CD14-positive monocyte (primary cell): ENCODE data around the gene CDH11. TPM values are rescaled to one million over a fixed set of nuclear protein-coding genes. Genes with fewer than 3 reads are reported as not detected.

Experiments
- DNase-seq, 3 donors: peaks; one replicate each; pipeline ENCODE4 v3.0.0-alpha.2; 2011 to 2022
- H2AFZ ChIP-seq: 2 replicates; pipeline ENCODE4 v1.6.0; 2012; ENCODE audit warnings: mild to moderate bottlenecking, low read depth, low read length, inconsistent platforms; ENCODE audit not compliant: insufficient read depth, poor library complexity, severe bottlenecking
- H3K27ac ChIP-seq, 2 donors: 1 replicate in 1 of 2; 2 replicates in 1 of 2; pipeline ENCODE4 v1.5.1; 2012 to 2013; ENCODE audit warnings: low read length in 2 of 2, control low read depth in 1 of 2, inconsistent platforms in 1 of 2, low read depth in 1 of 2, mild to moderate bottlenecking in 1 of 2
- H3K27me3 ChIP-seq, 2 donors: one replicate each; pipeline versions ENCODE4 v1.6.0 to v1.6.1; 2011 to 2013; ENCODE audit warnings: low read length in 2 of 2; ENCODE audit not compliant: control insufficient read depth in 2 of 2, insufficient read depth in 2 of 2
- H3K36me3 ChIP-seq, 2 donors: replicated peaks in 1 of 2; 1 replicate in 1 of 2; 2 replicates in 1 of 2; pipeline versions ENCODE4 v1.5.1 to v1.6.1; 2012 to 2013; ENCODE audit warnings: low read length in 2 of 2, control low read depth in 1 of 2, inconsistent platforms in 1 of 2, mild to moderate bottlenecking in 1 of 2; ENCODE audit not compliant: insufficient read depth in 2 of 2, control insufficient read depth in 1 of 2
- H3K4me1 ChIP-seq, 2 donors: 1 replicate in 1 of 2; 2 replicates in 1 of 2; pipeline versions ENCODE4 v1.5.1 to v1.6.1; 2012 to 2013; ENCODE audit warnings: low read length in 2 of 2, control low read depth in 1 of 2, inconsistent platforms in 1 of 2, mild to moderate bottlenecking in 1 of 2, moderate library complexity in 1 of 2; ENCODE audit not compliant: insufficient read depth in 2 of 2, control insufficient read depth in 1 of 2
- H3K4me2 ChIP-seq: replicated peaks from 2 replicates; pipeline ENCODE3; 2012; ENCODE audit warnings: low read length, moderate library complexity, mild to moderate bottlenecking; ENCODE audit not compliant: poor library complexity, severe bottlenecking; ENCODE audit errors: extremely low read depth
- H3K4me3 ChIP-seq, 3 experiments: fragments of 200-600 bp in 1 of 3; sonication (generic) in 1 of 3; replicated peaks in 1 of 3; 1 replicate in 2 of 3; 2 replicates in 1 of 3; pipeline ENCODE4 v1.5.1; 2011 to 2013; ENCODE audit warnings: low read length in 3 of 3, mild to moderate bottlenecking in 3 of 3, control low read depth in 2 of 3, low read depth in 2 of 3, inconsistent platforms in 1 of 3, moderate library complexity in 1 of 3
- H3K79me2 ChIP-seq: 2 replicates; pipeline ENCODE4 v1.6.0; 2012; ENCODE audit warnings: mild to moderate bottlenecking, control low read depth, inconsistent platforms, low read length, moderate library complexity; ENCODE audit not compliant: insufficient read depth
- H3K9ac ChIP-seq: 2 replicates; pipeline ENCODE4 v1.6.0; 2017; ENCODE audit warnings: low read length, mild to moderate bottlenecking; ENCODE audit not compliant: insufficient read depth, poor library complexity, severe bottlenecking
- H3K9me3 ChIP-seq, 2 donors: replicated peaks in 1 of 2; 1 replicate in 1 of 2; 2 replicates in 1 of 2; pipeline versions ENCODE4 v1.5.1 to v1.6.1; 2012 to 2013; ENCODE audit warnings: low read length in 2 of 2, control low read depth in 1 of 2; ENCODE audit not compliant: control insufficient read depth in 1 of 2, insufficient read depth in 1 of 2
- H4K20me1 ChIP-seq: 2 replicates; pipeline ENCODE4 v1.6.0; 2012; ENCODE audit warnings: mild to moderate bottlenecking, low read length, control low read depth, moderate library complexity; ENCODE audit not compliant: insufficient read depth
- H3K27ac Mint-ChIP-seq, 7 donors: one replicate each; pipeline ENCODE4 v1.8.0; 2020; ENCODE audit warnings: mild to moderate bottlenecking in 7 of 7, mixed read lengths in 7 of 7, moderate library complexity in 6 of 7, inconsistent platforms in 2 of 7
- H3K27me3 Mint-ChIP-seq, 3 donors: one replicate each; pipeline ENCODE4 v1.8.0; 2021 to 2022; ENCODE audit warnings: low read depth in 3 of 3, mild to moderate bottlenecking in 3 of 3, mixed read lengths in 3 of 3, moderate library complexity in 3 of 3, inconsistent platforms in 1 of 3
- H3K36me3 Mint-ChIP-seq, 2 donors: one replicate each; pipeline ENCODE4 v1.8.0; 2020; ENCODE audit warnings: mixed read lengths in 2 of 2, inconsistent platforms in 1 of 2, mild to moderate bottlenecking in 1 of 2
- H3K4me1 Mint-ChIP-seq: one replicate; pipeline ENCODE4 v1.8.0; 2020; ENCODE audit warnings: mild to moderate bottlenecking, mixed read lengths
- H3K4me3 Mint-ChIP-seq, 2 donors: one replicate each; pipeline ENCODE4 v1.8.0; 2020; ENCODE audit warnings: mild to moderate bottlenecking in 2 of 2, mixed read lengths in 2 of 2, moderate library complexity in 1 of 2
- H3K9me3 Mint-ChIP-seq, 7 donors: one replicate each; pipeline ENCODE4 v1.8.0; 2020 to 2022; ENCODE audit warnings: mixed read lengths in 7 of 7, mild to moderate bottlenecking in 6 of 7, moderate library complexity in 6 of 7, inconsistent platforms in 2 of 7
- CTCF ChIP-seq: fragments of 200-600 bp; IDR thresholded peaks from one replicate; pipeline ENCODE4 v1.8.0; 2022; ENCODE audit warnings: antibody characterized with exemption, mild to moderate bottlenecking
- WGBS: methylation state at CpG from one replicate; pipeline ENCODE4 v1.1.5; 2013; ENCODE audit warnings: missing lambda C conversion rate; ENCODE audit not compliant: insufficient coverage; 5-methylcytosine and 5-hydroxymethylcytosine counted together
- intact Hi-C, 2 donors: fragments of 100-400 bp; cut with micrococcal nuclease; formaldehyde crosslinking; loops; one replicate each; pipeline versions ENCODE4 v1.15.0 to v1.15.1; 2023
- polyA plus RNA-seq, 3 donors: library from polyadenylated mRNA; depleted of rRNA in 1 of 3; unstranded in 2 of 3; stranded (reverse) in 1 of 3; fragments of 300-500 nt in 2 of 3; fragments of >200 nt in 1 of 3; fragmentation: Illumina TruSeq in 2 of 3; gene quantifications; 1 replicate in 2 of 3; 2 replicates in 1 of 3; pipeline ENCODE4 v1.2.3, GENCODE V29; 2012 to 2021

The CDH11 gene
- polyA plus RNA-seq, 3 donors = not detected

GRCh38 chr16:65044026-65044425 lies 77.8 kb downstream of the CDH11 start:
- H3K27ac Mint-ChIP-seq = no peak overlapping the region
- Histone ChIP-seq H3K27ac (no peak overlapping the region), H4K20me1 (no peaks in the 10 kb centered on the region), H3K4me3 (no peak overlapping the region), H3K4me2 (no peak overlapping the region), H3K9me3 (peaks cover 0 to 3% of the 10 kb centered on the region in 2 donors), H3K27me3 (no peaks in the 10 kb centered on the region), H3K79me2 (no peaks in the 10 kb centered on the region), H3K9ac (no peak overlapping the region), H3K4me1 (no peaks in the 10 kb centered on the region), H3K36me3 (no peaks in the 10 kb centered on the region), H2AFZ (no peak overlapping the region)
- H3K9me3 Mint-ChIP-seq = peaks cover 0 to 19% (median 3%) of the 10 kb centered on the region in 7 donors
- TF ChIP-seq CTCF = no peak
- H3K27me3 Mint-ChIP-seq = peaks cover 0 to 3% (median 0%) of the 10 kb centered on the region in 3 donors
- no peak for DNase-seq
- H3K36me3 Mint-ChIP-seq = no peaks in the 10 kb centered on the region
- H3K4me3 Mint-ChIP-seq = no peak overlapping the region
- WGBS = no CpG with 5 or more reads among the region's 2 CpGs
- H3K4me1 Mint-ChIP-seq = no peaks in the 10 kb centered on the region
- intact Hi-C loops = no loop called here

- H3K27me3 ChIP-seq = no peaks in the 10 kb centered on the region
- WGBS = 94% methylated on average over 3 of the region's 4 CpGs
These were observed 79.2 kb downstream of the CDH11 start for GRCh38 chr16:65042438-65043365.

More at GRCh38 chr16:65042438-65043365, 79.2 kb downstream of the CDH11 start:
- H4K20me1 ChIP-seq = no peaks in the 10 kb centered on the region
- H3K4me2 ChIP-seq = no peak overlapping the region
- Mint-ChIP-seq H3K4me1 (no peaks in the 10 kb centered on the region), H3K4me3 (no peak overlapping the region), H3K9me3 (peaks cover 0 to 19% (median 3%) of the 10 kb centered on the region in 7 donors), H3K36me3 (no peaks in the 10 kb centered on the region), H3K27ac (no peak overlapping the region), H3K27me3 (peaks cover 0 to 3% (median 0%) of the 10 kb centered on the region in 3 donors)
- no peaks in the 10 kb centered on the region for H3K36me3 ChIP-seq
- no peaks in the 10 kb centered on the region for H3K79me2 ChIP-seq
- H3K9me3 ChIP-seq = peaks cover 0 to 3% of the 10 kb centered on the region in 2 donors
- no peak for TF ChIP-seq CTCF
- H3K4me1 ChIP-seq = no peaks in the 10 kb centered on the region
- intact Hi-C loops = no loop called here
- H3K9ac ChIP-seq = no peak overlapping the region
- no peak overlapping the region for H3K4me3 ChIP-seq
- H3K27ac ChIP-seq = no peak overlapping the region
- DNase-seq = no peak
- no peak overlapping the region for H2AFZ ChIP-seq
